ENCODE results near the gene CFAP221.

DNA sequence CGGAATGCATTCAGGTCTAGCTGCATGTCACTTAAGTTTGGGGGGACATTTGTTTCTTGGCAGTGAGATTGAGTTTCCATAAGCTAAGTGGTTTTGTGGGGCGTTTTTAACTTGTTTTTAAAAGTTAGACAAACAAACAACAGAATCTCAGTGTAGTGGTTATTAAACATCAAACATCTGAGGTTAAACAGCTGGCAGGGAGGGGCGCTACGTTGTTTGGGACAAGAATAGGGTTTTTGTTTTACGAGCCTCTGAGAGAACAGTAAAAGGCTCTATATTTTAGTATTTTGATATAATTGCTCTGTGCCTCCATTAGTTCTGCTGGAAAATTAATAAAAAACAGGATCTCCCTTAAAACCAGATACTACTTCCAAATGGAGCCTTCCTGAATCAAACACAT, 93.1 kb downstream of the CFAP221 start:
- no peak for TF ChIP-seq SMC3 (IDR thresholded peaks at IDR 0.05)
- TF ChIP-seq, protein P1, sequence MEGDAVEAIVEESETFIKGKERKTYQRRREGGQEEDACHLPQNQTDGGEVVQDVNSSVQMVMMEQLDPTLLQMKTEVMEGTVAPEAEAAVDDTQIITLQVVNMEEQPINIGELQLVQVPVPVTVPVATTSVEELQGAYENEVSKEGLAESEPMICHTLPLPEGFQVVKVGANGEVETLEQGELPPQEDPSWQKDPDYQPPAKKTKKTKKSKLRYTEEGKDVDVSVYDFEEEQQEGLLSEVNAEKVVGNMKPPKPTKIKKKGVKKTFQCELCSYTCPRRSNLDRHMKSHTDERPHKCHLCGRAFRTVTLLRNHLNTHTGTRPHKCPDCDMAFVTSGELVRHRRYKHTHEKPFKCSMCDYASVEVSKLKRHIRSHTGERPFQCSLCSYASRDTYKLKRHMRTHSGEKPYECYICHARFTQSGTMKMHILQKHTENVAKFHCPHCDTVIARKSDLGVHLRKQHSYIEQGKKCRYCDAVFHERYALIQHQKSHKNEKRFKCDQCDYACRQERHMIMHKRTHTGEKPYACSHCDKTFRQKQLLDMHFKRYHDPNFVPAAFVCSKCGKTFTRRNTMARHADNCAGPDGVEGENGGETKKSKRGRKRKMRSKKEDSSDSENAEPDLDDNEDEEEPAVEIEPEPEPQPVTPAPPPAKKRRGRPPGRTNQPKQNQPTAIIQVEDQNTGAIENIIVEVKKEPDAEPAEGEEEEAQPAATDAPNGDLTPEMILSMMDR (IDR thresholded peaks at IDR 0.05): no peak
- no peak for TF ChIP-seq HDAC2 (IDR thresholded peaks at IDR 0.05)
- TF ChIP-seq, protein P2, sequence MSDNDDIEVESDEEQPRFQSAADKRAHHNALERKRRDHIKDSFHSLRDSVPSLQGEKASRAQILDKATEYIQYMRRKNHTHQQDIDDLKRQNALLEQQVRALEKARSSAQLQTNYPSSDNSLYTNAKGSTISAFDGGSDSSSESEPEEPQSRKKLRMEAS (IDR thresholded peaks at IDR 0.05): no peak
- TF ChIP-seq SREBF2 (IDR thresholded peaks at IDR 0.05): no peak
- TF ChIP-seq, protein P3, sequence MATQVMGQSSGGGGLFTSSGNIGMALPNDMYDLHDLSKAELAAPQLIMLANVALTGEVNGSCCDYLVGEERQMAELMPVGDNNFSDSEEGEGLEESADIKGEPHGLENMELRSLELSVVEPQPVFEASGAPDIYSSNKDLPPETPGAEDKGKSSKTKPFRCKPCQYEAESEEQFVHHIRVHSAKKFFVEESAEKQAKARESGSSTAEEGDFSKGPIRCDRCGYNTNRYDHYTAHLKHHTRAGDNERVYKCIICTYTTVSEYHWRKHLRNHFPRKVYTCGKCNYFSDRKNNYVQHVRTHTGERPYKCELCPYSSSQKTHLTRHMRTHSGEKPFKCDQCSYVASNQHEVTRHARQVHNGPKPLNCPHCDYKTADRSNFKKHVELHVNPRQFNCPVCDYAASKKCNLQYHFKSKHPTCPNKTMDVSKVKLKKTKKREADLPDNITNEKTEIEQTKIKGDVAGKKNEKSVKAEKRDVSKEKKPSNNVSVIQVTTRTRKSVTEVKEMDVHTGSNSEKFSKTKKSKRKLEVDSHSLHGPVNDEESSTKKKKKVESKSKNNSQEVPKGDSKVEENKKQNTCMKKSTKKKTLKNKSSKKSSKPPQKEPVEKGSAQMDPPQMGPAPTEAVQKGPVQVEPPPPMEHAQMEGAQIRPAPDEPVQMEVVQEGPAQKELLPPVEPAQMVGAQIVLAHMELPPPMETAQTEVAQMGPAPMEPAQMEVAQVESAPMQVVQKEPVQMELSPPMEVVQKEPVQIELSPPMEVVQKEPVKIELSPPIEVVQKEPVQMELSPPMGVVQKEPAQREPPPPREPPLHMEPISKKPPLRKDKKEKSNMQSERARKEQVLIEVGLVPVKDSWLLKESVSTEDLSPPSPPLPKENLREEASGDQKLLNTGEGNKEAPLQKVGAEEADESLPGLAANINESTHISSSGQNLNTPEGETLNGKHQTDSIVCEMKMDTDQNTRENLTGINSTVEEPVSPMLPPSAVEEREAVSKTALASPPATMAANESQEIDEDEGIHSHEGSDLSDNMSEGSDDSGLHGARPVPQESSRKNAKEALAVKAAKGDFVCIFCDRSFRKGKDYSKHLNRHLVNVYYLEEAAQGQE (IDR thresholded peaks at IDR 0.05): no peak
- TF ChIP-seq TFCP2L1 (CRISPR knock-in tag; IDR thresholded peaks at IDR 0.05): no peak
- TF ChIP-seq EP300 (IDR thresholded peaks at IDR 0.05): no peak
- TF ChIP-seq, protein P4, sequence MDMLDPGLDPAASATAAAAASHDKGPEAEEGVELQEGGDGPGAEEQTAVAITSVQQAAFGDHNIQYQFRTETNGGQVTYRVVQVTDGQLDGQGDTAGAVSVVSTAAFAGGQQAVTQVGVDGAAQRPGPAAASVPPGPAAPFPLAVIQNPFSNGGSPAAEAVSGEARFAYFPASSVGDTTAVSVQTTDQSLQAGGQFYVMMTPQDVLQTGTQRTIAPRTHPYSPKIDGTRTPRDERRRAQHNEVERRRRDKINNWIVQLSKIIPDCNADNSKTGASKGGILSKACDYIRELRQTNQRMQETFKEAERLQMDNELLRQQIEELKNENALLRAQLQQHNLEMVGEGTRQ (IDR thresholded peaks at IDR 0.05): no peak

All from A549 (cell line).